GM19463 (cell line): ENCODE measurements around the gene PTGES2.
A peak's percentile ranks its signal among the peaks of the same experiment; 100 is the strongest.

Experiments used
- ATAC-seq: cut with Tn5 transposase; IDR thresholded peaks from one replicate; pipeline ENCODE4 v1.9.1; 2021; ENCODE audit warnings: mild to moderate bottlenecking, moderate library complexity; ENCODE audit not compliant: unreplicated experiment

Gene PTGES2

DNA sequence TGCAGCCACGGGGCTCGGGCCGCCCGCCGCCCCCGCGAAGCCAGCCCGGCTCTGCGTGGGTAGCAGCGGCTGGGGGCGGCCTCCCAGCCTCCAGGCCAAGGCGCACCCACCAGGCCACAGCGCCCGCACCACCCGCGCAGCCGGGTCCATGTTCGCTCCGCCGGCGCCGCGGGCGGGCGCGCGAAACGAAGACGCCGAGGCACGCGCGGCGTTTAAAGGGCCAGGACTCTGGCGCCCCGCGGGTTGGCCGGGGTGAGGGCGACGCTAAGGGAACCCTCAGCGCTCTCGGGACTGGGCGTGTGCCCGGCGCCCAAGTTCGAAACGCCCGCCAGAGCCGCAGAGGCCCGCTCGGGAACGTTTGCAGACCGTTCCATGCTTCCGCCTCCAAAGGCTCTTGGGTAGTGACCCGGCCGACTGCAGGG is at the start of gene PTGES2:
Gene PTGES2, minus strand, starts transcription at position 162 of the 422 bp plus-strand sequence. Its CDS starts 12 bp downstream, at position 150.
- ATAC-seq = peak; percentile 59

DNA sequence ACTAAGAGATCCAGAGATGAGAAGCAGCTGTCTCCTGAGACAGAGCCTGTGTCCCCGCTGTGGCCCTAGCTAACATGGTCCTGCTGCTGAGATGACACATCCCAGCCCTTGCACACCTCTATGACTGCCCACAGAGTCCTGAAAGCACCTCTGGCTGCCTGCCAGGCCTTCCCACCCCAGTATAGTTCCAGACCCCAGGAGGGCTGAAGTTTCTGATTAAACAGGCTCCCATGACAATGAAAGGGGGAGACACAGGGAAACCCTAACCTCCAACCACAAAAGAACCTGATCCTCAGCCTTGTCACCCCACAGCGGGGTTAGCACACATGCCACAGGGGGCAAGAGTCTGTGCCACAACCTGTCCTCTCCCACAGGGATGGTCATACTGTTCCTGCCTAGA is 48.2 kb upstream of the PTGES2 start:
- ATAC-seq = no peak

DNA sequence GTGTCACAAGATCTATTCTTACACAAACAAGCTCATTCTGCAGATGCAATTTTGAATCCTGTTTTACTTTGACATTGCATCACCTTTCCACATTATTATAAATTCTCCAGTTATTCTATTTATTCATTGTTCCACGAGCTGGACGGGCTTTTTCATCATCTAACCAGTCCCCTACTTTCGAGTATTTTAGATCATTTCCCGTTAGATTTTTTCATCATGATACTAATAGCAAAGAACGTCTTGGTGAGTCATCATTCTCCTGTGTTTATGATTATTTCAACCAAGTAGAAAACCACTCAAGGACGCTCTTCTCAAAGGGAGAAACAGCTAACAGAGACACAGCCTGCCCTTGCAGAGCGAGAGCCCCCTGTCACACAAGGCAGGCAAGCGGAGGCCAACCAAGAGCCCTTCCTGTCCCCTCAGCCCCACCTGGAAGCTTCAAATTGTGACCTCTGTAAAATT is 47.6 kb upstream of the PTGES2 start:
- ATAC-seq = no peak

DNA sequence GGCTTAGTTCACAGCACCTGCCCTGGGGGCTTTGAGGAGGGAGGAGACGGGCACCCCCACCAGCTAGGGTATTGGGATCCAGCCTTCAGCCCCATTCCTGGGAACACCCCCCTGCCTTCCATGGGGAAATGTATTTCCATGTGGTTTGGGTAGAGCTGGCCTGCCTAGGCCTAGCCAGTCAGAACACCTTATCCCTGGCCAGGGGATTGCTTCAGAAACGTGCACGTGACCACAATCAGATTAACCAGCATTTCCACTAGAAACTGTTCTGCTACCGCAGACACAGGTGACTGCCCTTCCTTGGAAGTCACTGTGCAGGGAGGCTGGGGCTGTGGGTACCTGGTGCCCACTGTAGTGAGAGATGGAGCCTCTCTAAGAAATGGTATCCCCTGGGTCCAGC is 46.5 kb upstream of the PTGES2 start:
- ATAC-seq = no peak

DNA sequence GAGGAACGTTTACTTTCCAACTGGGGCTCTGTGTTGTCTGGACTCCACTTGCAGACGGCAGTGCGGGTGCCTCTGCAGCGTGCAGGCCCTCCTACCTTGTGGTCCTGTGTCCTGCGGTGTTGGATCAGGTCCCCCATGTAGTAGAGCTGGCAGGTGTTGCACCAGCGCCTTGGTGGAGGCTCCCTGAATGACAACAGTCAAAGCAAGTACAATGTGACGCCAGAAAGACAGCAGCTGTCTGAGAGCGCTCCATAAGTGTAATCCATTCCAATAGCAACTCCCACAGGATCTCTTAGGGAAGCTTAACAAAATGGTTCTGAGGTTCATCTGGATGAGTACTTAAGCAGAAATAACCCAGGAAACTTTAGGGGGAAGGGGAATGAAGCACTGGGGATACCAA is 42.4 kb upstream of the PTGES2 start:
- no peak for ATAC-seq

DNA sequence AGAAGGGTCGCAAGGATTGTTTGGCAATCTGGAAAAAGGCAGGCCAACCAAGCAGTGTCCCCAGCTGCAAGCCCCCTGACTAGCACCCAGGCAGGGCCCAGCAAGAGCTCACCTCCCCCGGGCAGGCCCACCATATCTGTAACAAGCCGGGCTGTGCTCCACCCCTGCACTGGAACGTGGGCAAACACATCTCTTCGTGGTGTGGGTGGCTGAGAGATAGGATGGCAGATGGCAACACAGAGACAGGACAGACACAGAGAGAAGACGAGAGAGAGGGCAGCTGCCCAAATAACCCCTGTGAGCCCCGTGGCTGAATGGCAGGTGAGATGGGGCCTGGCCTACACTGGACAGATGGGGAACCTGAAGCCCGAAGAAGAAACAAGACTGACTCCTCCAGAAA is 42.0 kb upstream of the PTGES2 start:
- no peak for ATAC-seq

DNA sequence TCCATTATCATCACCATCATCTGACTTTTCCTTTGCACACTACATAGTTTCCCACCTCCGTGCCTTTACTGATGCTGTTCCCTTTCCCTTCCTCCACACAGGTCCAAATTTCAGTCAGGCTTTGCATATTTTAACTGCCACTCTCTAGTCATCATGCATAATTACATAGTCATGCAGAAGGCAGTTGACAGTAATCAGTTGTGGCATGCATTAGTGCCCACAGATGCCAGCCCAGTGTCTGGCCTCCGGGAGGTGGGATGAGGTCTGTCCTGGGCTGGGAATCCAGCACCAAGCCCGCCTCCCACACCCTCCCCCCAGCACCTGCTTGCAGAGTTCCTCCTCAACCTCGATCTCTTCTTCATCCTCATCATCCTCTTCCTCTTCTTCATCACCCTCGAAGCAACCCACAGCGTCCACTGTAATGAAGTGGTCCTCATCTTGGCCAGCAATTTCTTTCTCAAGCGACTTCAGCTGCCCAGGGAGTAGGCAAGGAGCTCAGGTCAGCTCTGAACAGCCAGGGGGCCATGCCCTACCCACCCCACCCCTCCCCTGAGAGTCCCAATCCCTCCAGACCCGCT is 41.3 kb upstream of the PTGES2 start:
- no peak for ATAC-seq

DNA sequence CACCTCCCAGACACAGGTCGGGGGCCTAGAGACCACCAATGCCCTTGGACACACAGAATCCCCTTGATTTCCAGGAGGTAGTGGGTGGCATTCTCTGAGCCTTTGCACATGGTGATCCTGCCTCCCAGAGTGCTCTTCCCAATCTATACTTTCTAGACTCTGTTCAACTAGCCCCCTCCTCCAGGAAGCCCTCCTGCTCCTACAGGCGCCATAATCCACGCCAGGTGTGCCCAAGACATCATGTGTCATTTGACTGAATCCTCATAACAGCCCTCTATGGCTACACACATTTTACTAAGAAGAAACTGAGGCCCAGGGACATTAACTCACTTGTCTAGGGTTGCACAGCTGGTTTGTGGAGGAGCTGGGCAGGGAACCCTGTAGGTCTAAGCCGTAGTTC is 39.7 kb upstream of the PTGES2 start:
- ATAC-seq = no peak

DNA sequence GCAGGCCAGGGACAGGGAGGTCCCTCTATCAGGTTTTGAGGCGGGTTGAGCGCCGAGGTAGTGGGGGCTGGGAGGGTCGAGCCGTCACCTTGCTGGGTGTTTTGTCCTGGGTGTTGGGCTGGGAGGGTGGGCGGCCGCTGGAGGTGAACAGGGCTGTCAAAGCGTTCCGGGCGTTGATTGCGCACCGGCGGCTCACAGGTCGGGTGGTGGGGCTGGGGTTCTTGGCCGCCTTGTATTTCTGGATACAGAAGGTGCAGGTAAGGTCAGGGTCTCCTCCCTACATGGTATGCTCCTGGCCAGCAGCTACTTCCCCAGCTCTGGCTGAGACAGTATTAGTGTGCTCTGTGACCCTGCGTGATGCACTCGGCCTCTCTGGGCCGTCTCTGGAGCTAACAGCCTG is 38.6 kb upstream of the PTGES2 start:
- ATAC-seq = no peak

DNA sequence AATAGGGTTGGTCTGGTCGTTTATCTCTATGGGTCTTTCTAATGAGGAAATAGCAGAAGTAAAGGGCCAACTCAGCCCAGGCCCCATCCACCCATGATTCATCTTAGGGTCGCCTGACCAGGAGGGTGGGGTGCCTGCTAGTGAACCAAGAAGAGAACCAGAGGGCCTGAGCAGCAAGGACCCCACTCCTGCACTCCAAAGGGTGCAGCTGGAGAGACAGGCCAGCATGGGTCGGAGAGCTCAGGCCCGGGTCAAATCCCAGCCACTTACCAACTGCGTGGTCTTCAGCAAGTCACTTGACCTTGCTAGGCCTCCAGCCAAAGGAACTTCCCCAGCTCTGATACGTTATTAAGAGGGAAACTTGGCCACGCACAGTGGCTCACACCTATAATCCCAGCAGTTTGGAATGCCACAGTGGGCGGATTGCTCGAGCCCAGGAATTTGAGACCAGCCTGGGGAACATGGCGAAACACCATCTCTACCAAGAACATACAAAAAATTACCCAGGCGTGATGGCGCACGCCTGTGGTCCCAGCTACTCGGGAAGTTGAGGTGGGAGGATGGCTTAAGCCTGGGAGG is 36.9 kb upstream of the PTGES2 start:
- no peak for ATAC-seq

DNA sequence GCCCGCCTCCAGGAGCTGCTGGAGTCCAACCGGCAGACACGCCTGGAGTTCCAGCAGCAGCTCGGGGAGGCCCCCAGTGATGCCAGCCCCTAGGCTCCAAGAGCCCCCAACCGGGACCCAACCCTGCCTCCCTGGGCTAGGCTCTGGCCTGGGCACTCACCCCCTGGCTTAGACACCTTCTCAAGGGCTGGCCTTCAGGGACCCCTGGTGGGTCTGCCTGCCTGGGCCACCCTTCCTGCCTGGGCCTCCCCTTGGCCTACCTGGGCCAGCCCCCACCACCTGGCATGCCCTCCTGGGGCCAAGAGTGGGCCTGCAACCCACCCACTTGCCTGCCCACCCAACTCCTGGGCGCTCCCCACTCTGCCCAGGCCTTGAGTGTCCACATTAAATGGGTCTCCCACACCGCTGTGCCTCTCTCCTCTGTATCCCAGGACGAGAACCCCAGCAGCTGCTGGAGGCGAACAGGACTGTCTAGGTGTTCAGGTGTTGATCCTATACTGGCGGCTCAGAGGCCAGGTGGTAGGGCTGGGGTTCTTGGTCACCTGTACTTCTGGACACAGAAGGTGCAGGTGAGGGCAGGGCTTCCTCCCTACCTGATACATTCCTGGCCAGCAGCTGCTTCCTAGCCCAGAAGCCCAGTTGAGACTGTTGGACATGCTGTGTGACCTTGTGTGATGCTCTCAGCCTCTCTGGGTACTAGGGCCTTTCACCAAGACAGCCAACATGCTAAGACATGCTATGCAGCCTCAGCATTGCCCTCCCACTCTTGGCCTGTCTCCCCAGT is 36.2 kb upstream of the PTGES2 start:
- no peak for ATAC-seq

DNA sequence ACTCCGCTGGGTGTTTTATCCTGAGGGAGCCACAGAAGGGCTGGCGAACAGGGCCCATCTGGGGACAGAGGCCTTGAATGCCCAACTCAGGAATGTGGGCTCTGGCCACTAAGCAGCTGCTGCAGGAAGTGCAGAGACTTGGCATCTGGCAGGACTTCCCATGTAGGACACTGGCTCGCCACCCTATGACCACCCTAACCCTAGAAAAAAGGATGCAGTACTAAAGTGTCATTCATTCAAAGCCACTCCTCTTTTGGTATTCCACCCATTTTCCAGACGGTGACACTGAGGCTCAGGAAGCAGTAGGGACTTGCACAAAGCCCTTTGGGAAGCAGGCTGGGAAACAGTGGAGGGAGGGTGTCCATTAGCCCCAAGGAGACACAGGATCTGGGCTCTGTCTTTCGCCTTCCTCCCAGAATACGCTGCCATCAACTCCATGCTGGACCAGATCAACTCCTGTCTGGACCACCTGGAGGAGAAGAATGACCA is 35.5 kb upstream of the PTGES2 start:
- ATAC-seq = no peak

DNA sequence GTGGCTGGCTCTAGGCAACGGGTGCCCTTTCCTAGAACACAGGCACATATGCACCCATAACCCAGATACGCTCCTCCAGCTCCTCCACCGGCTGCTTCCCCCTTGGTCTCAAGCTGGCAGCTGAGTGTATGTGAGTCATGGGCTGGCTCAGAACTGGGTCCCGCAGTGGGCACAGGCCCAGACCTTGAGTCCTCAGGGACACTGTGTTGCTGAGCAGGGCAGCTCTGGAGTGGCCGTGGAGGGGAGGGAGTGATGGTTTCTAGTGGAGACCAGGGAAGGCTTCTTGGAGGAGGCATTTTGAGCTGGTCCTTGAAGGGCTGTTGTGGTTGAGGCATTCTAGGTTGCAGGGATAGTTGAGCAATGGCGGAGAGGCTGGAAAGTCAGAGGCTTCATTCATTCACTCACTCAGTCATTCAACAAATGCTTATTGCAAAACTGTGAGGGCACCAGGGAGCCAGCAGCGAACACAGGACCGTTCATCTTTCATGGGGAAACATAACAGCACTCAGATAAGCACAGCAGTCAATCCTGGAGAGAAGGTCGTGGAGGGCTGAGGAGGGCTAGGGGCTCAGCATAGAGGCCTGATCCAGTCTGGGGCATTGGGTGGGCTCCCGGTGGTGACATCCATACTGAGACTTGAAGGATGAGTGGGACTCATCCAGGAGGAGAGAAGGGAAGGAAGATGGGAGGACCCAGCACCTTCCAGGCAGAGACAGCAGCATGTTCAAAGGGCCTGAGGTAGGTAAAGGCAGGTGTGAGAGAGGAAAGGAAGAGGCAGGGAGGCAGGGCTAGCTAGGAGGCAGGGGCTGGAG is 34.9 kb upstream of the PTGES2 start:
- no peak for ATAC-seq

DNA sequence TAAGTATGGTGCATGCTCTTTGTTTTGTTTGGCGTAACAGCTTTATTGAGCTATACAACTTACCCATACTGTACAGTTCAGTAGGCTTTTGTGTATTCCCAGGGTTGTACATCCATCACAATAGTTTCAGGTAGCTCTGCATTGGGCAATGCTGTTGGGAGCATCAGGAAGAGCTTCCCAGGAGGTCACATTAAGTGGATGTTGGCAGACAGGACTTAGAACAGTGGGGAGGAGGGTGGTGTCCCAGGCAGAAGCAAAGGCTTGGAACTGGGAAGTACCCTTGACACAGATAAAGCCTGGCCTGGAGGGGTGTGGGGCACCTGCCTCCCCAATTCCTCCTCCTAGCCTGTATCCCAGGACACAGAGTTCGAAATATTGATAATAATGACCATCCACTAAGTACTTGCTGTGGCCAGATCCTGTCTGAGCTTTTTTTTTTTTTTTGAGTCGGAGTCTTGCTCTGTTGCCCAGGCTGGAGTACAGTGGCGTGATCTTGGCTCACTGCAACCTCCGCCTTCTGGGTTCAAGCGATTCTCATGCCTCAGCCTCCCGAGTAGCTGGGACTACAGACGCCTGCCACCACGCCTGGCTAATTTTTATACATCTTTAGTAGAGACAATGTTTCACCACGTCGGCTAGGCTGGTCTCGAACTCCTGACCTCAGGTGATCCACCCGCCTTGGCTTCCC is 33.8 kb upstream of the PTGES2 start:
- no peak for ATAC-seq

DNA sequence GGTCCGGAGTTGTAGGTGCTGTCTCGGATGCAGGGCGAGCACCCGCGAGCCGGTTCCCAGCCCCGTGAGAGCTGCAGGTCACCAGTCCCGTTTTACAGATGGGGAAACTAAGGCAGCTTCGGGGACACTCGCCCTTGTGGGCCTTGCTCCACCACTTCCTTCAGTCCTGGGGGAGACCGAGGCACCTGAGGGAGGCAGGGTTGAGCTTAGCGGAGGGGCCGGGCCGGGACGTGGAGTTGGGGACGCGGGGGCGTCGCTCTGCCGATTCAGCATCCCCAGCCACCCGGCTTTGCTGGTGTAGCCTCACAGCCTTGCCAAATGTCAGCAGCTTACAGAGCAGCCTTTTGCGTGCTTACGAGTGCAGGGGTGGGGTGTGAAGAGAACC is 33.1 kb upstream of the PTGES2 start:
- no peak for ATAC-seq

DNA sequence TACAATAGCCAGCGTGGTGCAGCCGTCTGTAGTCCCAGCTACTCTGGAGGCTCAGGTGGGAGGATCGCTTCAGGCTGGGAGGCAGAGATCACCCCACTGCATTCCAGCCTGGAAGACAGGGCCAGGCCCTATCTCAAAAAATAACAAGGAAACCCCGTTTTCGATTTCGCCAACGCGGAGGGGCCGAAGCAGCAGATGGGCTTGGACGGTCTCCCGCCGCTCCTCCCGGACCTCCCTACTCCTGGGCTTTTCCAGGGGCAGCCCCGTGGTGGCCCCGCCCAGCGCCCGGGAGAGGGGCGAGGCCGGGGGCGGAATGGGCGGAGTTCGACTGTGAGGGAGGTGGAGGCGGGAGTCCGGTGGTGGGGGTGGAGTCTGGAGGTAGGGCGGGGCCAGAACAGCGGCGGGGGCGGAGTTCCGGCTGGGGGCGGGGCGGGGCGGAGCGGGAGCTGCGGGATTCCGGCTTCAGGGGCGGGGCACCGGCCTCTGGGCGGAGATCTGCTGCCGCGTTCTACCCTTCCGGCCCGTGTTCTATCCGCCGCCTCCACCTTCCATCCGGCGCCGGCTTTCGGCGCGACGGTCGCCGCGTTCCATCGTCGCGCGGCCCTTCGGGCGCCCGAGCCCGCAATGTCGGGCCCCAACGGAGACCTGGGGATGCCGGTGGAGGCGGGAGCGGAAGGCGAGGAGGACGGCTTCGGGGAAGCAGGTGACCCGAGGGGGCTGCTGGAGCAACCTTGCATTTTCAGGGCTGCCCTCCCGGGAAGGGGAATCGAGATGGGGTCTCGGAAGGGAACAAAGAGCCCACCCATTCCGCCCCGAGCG is 32.5 kb upstream of the PTGES2 start, which contains the start of gene BBLN:
Gene BBLN, plus strand, starts transcription at position 482 of the 819 bp plus-strand sequence. Its CDS starts 143 bp downstream, at position 625.
- peak; percentile 79 for ATAC-seq

DNA sequence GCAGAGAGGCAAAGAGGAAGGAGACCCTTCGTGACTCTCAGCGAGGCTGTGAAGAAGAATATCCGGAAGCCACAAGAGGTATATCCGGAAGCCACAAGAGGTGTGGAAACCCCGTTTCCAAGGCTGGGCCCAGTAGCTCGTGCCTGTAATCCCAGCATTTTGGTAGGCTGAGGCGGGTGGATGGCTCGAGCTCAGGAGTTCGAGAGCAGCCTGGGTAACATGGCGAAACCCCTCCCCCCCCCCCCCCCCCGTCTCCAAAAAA is 31.9 kb upstream of the PTGES2 start:
- ATAC-seq = no peak

DNA sequence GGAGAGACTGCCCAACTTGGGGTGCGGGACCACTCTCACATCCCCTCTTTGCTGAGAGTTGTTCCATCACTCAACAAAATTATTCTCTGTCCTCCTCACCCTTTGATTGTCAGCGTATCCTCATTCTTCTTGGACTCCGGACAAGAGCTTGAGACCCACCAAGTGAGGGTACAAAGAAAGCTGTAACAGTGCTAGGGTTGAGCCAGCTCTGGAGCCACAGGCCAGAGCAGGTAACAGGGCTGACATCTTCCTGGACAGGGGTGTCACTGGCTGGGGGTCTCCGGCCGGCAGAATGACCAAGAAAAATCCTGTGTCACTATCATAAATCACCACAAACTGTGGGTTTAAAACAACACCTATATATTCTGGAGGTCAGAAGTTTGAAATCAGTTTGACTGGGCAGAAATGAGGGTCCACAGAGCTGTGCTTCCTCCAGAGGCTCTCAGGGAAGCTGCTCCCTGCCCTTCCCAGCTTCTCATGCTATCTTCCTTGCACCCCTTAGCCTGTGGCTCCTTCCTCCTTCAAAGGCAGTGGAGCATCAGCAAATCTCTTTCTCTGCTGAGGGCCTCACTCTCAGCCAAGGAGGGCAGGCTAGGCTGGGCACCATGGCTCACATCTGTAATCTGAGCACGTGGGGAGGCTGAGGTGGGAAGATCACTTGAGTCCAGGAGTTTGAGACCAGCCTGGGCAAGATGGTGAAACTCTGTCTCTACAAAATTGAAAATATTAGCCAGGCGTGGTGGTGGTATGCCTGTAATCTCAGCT is 28.4 kb upstream of the PTGES2 start:
- no peak for ATAC-seq
